Prostate gland (tissue), 2 donors: ENCODE data around the gene RTF2.

Experiments
- CTCF ChIP-seq, 4 experiments: fragments of 200-600 bp in 2 of 4; fragments of 450-650 bp in 2 of 4; sonication (generic) in 2 of 4; IDR thresholded peaks; 1 replicate in 3 of 4; 2 replicates in 1 of 4; pipeline ENCODE4 v1.5.1; 2016 to 2019; ENCODE audit warnings: antibody characterized with exemption in 4 of 4, mild to moderate bottlenecking in 2 of 4, moderate library complexity in 2 of 4
- POLR2AphosphoS5 ChIP-seq: sonication (generic); formaldehyde crosslinking; IDR thresholded peaks from one replicate; pipeline ENCODE4 v1.6.1; 2017; ENCODE audit warnings: antibody characterized with exemption

GRCh38 chr20:56451056-56451765 lies 17.2 kb upstream of the RTF2 start:
- TF ChIP-seq CTCF (IDR thresholded peaks at IDR 0.05) (no peak), POLR2AphosphoS5 (no peak)
